ENCODE data around the gene SLIT3.

DNA sequence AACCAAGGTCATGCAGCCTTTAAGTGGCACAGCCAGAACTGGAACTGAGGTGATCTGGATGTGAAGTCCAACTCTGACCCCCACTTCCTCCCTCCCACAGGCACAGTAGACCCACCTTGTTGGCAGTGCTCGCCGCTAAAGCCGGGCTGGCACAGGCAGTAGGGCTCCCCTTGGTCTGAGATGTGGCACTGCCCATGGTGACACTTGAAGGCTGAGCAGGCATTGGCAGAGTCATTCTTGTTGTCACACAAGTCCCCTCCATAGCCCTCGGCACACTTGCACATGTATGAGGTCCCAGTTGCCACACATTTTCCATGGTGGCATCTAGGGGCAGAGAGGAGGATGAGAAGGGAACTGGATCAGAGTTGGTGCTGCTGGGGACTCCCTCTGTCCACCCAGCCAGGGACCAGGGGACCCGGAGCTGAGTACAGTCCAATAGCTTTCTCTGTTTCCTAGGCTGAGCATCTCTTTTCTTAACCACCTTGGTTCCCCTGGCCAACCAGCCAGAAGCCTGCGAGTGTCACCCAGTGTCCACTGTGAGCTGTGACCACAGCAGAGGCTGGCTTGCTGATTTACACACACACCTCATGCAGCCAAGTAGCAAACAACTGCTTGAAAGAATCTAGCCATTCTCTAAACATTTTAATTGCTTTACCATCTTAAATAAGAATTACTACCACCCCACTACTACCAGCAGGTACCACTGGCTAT, 631.1 kb downstream of the SLIT3 start:
- no peak for TF ChIP-seq CTCF (IDR thresholded peaks at IDR 0.05; ENCODE audit: low read depth, low read length)
- no peak for TF ChIP-seq EZH2phosphoT487 (IDR thresholded peaks at IDR 0.05; ENCODE audit: low read depth)
